K562 (cell line): ENCODE results near the gene MRNIP. TPM values are rescaled to one million over a fixed set of nuclear protein-coding genes. Genes with fewer than 3 reads are reported as not detected.

Experiments used
- ATAC-seq: fragments of 200-7000 bp; cut with Tn5 transposase; 3 replicates; pipeline ENCODE4 v1.9.1; 2020; ENCODE audit warnings: moderate library complexity
- BruUV-seq: library from RNA; stranded (reverse); fragments of 400-500 nt; replicated peaks from 2 replicates; lab custom pipeline; 2021; lab: Mats Ljungman, UMichigan
- CTCF ChIA-PET: fragments of 300-600 bp; formaldehyde crosslinking; extraction: SDS; loops from one replicate; lab custom pipeline; 2021; ENCODE audit warnings: low intra/inter-chr PET ratio; lab: Yijun Ruan, JAX
- POLR2A ChIA-PET: fragments of 300-600, 350-650 bp; sonication (Branson Sonifier 250); formaldehyde crosslinking; extraction: SDS; loops from one replicate; lab custom pipeline; 2021; ENCODE audit warnings: antibody characterized with exemption, inconsistent platforms; lab: Yijun Ruan, JAX
- DNase-seq, 4 experiments: peaks; one replicate each; pipeline versions ENCODE4 v3.0.0 to v3.0.0-alpha.2; 2011 to 2018; ENCODE audit warnings: low spot score in 3 of 4, mixed read lengths in 3 of 4; ENCODE audit errors: extremely low read depth in 1 of 4
- FAIRE-seq: peaks from 2 replicates; lab custom pipeline; 2011; peaks lifted over from hg19 to GRCh38; lab: Jason Lieb, UNC
- H2AFZ ChIP-seq: 2 replicates; pipeline ENCODE4 v1.6.0; 2011; ENCODE audit warnings: low read depth, low read length, control low read depth, inconsistent platforms
- H3K27ac ChIP-seq: fragments of 200-600 bp; 3 replicates; pipeline ENCODE4 v1.8.0; 2011; ENCODE audit warnings: low read depth, mild to moderate bottlenecking, control low read depth, inconsistent platforms, low read length, moderate library complexity, mixed read lengths; ENCODE audit errors: extremely low read depth
- H3K27me3 ChIP-seq, 2 experiments: fragments of 300-600 bp in 1 of 2; 2 replicates in 1 of 2; 3 replicates in 1 of 2; pipeline versions ENCODE4 v1.6.0 to v1.8.0; 2011; ENCODE audit warnings: inconsistent platforms in 2 of 2, low read length in 2 of 2, mild to moderate bottlenecking in 1 of 2, mixed read lengths in 1 of 2, moderate library complexity in 1 of 2; ENCODE audit not compliant: control insufficient read depth in 2 of 2, insufficient read depth in 2 of 2
- H3K36me3 ChIP-seq: fragments of 300-600 bp; 3 replicates; pipeline ENCODE4 v1.8.0; 2011; ENCODE audit warnings: mild to moderate bottlenecking, low read length, inconsistent platforms; ENCODE audit not compliant: control insufficient read depth, insufficient read depth
- H3K4me1 ChIP-seq, 2 experiments: fragments of 200-600 bp in 1 of 2; replicated peaks in 1 of 2; 2 replicates in 1 of 2; 3 replicates in 1 of 2; pipeline versions ENCODE4 v1.5.1 to v1.8.0; 2011; ENCODE audit warnings: inconsistent platforms in 2 of 2, low read length in 2 of 2, mild to moderate bottlenecking in 1 of 2, mixed read lengths in 1 of 2, moderate library complexity in 1 of 2; ENCODE audit not compliant: control insufficient read depth in 2 of 2, insufficient read depth in 2 of 2
- H3K4me2 ChIP-seq: 2 replicates; pipeline ENCODE4 v1.6.1; 2011; ENCODE audit warnings: low read length, control low read depth, inconsistent platforms, mixed read lengths; ENCODE audit not compliant: insufficient read depth
- H3K4me3 ChIP-seq: fragments of 200-600 bp; sonication (generic), shearing (Covaris generic); 2 replicates; pipeline ENCODE4 v1.5.1; 2016; ENCODE audit warnings: control low read depth, inconsistent platforms
- H3K79me2 ChIP-seq: fragments of 200-600 bp; 3 replicates; pipeline ENCODE4 v1.8.0; 2011; ENCODE audit warnings: low read length, inconsistent platforms; ENCODE audit not compliant: control insufficient read depth, insufficient read depth
- H3K9ac ChIP-seq, 2 experiments: 2 replicates each; pipeline versions ENCODE4 v1.6.0 to v1.6.1; 2011; ENCODE audit warnings: low read depth in 2 of 2, low read length in 2 of 2, control low read depth in 1 of 2, inconsistent platforms in 1 of 2, mild to moderate bottlenecking in 1 of 2, mixed read lengths in 1 of 2; ENCODE audit not compliant: insufficient read depth in 1 of 2
- H3K9me1 ChIP-seq: one replicate; pipeline ENCODE4 v1.6.0; 2011; ENCODE audit warnings: inconsistent platforms, mild to moderate bottlenecking, low read length, moderate library complexity; ENCODE audit not compliant: control insufficient read depth, insufficient read depth
- H3K9me3 ChIP-seq: replicated peaks from 2 replicates; pipeline ENCODE4 v1.5.1; 2011; ENCODE audit warnings: low read depth, low read length, inconsistent platforms; ENCODE audit not compliant: control insufficient read depth, insufficient read depth
- H4K20me1 ChIP-seq: replicated peaks from 2 replicates; pipeline ENCODE4 v1.6.1; 2011; ENCODE audit warnings: low read length, inconsistent platforms, mixed read lengths; ENCODE audit not compliant: control insufficient read depth, insufficient read depth
- CREM ChIP-seq: IDR thresholded peaks from 2 replicates; pipeline ENCODE4 v1.6.1; 2014; ENCODE audit warnings: antibody characterized with exemption, low read depth
- HNRNPUL1 ChIP-seq: fragments of 200-400 bp; formaldehyde crosslinking; IDR thresholded peaks from 2 replicates; pipeline ENCODE4 v1.6.1; 2017; ENCODE audit warnings: low read length
- MLX ChIP-seq, 2 experiments: fragments of 450-650 bp in 1 of 2; sonication (generic) in 1 of 2; formaldehyde crosslinking; conservative IDR thresholded peaks; 2 replicates each; pipeline versions ENCODE4 v1.4.0 to v1.8.1; 2020 to 2022; ENCODE audit warnings: mild to moderate bottlenecking in 1 of 2, missing genetic modification reagents in 1 of 2
- POLR2A ChIP-seq: fragments of 450-650 bp; conservative IDR thresholded peaks from 2 replicates; pipeline ENCODE4 v1.6.1; 2016
- ZNF24 ChIP-seq: fragments of 450-650 bp; IDR thresholded peaks from 2 replicates; pipeline ENCODE4 v1.6.1; 2016
- ZNF551 ChIP-seq: fragments of 250-450 bp; sonication (Bioruptor Pico); IDR thresholded peaks from 2 replicates; pipeline ENCODE4 v1.5.0; 2021; ENCODE audit warnings: mild to moderate bottlenecking, moderate library complexity
- ZNF699 ChIP-seq: fragments of 250-450 bp; sonication (Bioruptor Pico); IDR thresholded peaks from 2 replicates; pipeline ENCODE4 v1.8.0; 2021; ENCODE audit warnings: mild to moderate bottlenecking, moderate library complexity; ENCODE audit not compliant: insufficient replicate concordance
- WGBS: fragments of 100-300 bp; shearing (Covaris generic); methylation state at CpG from one replicate; pipeline ENCODE4 v1.1.6; 2016; ENCODE audit warnings: low coverage, mixed read lengths; ENCODE audit not compliant: insufficient coverage; ENCODE audit errors: missing lambda C conversion rate; 5-methylcytosine and 5-hydroxymethylcytosine counted together
- in situ Hi-C: fragments of 300-500 bp; cut with MboI; formaldehyde crosslinking; loops from 4 replicates; pipeline ENCODE4 v1.15.0; 2018; ENCODE audit warnings: inconsistent platforms, mixed read lengths
- intact Hi-C: fragments of 100-400 bp; cut with micrococcal nuclease; formaldehyde crosslinking; loops from 2 replicates; pipeline ENCODE4 v1.14.2; 2022
- polyA plus RNA-seq, 8 experiments: library from polyadenylated mRNA; depleted of rRNA in 4 of 8; stranded (reverse) in 5 of 8; unstranded in 3 of 8; fragments of >200 nt; fragmentation: Nextera tagmentation in 2 of 8; fragmentation: Illumina TruSeq in 1 of 8; extraction: Ambion mirVana in 2 of 8; extraction: Trizol in 1 of 8; gene quantifications; 2 replicates each; pipeline versions ENCODE4 v1.2.1 to v1.2.3, GENCODE V29; 2011 to 2014; ENCODE audit warnings: inconsistent platforms in 1 of 8, missing spikeins in 1 of 8
- total RNA-seq, 7 experiments: library from RNA; depleted of rRNA in 6 of 7; stranded (reverse); fragments of >200 nt in 6 of 7; fragmentation: Illumina TruSeq in 2 of 7; extraction: Trizol in 2 of 7; gene quantifications; 2 replicates each; pipeline versions ENCODE4 v1.2.1 to v1.2.3, GENCODE V29; 2011 to 2021; ENCODE audit warnings: low replicate concordance in 1 of 7

Gene MRNIP
- total and polyA plus RNA-seq, 9 of the 15 experiments (the other 6 are each of a cell fraction or from before 2014, with no cell fraction given): 3.6 to 39.0 (median 16.8) TPM

- ChIA-PET POLR2A (interaction anchor here (0.6 to 1.5 kb wide), 2 partner anchors 12 to 662 kb away, joined by 3 to 4 read pairs; no protein-coding TSS in a partner anchor), CTCF (no interaction called here)
- in situ Hi-C loops: no loop called here
- WGBS: 81% methylated on average over 8 of the region's 9 CpGs
- Histone ChIP-seq H3K9me1 (peaks cover 5% of the 10 kb centered on the region), H3K4me2 (no peak overlapping the region), H4K20me1 (0 out of 2 replicates have a peak, but pooled peaks cover 7% of the 10 kb centered on the region), H3K79me2 (peaks cover 8% of the 10 kb centered on the region), H3K9ac (no peak overlapping the region; a peak in 1 of 4 replicates), H2AFZ (no peak overlapping the region), H3K27me3 (no peaks in the 10 kb centered on the region), H3K27ac (no peak overlapping the region), H3K4me3 (no peak overlapping the region), H3K4me1 (peaks cover 0 to 15% of the 10 kb centered on the region in 2 experiments; a peak in 3 of 5 replicates), H3K9me3 (no peaks in the 10 kb centered on the region), H3K36me3 (peaks cover 87% of the 10 kb centered on the region)
- no peak for TF ChIP-seq ZNF551 (CRISPR knock-in tag)
- TF ChIP-seq MLX (CRISPR knock-in tag; conservative IDR thresholded peaks at IDR 0.05): no peak
- no peak for TF ChIP-seq ZNF699 (CRISPR knock-in tag)
- TF ChIP-seq CREM: no peak
- no peak for TF ChIP-seq POLR2A
- TF ChIP-seq ZNF24: no peak
- TF ChIP-seq HNRNPUL1: no peak
- ATAC-seq (no peak), FAIRE-seq (peak; percentile 23), DNase-seq (no peak)
- intact Hi-C loops: no loop called here
- BruUV-seq: no TSS peak
Measured at GRCh38 chr5:179900206-179900605, 41.6 kb upstream of the MRNIP start.
